Endothelial cell (in vitro differentiated cells): Measurements from ENCODE around the gene JAZF1. TPM values are rescaled to one million over a fixed set of nuclear protein-coding genes. Genes with fewer than 3 reads are reported as not detected.

Experiments
- DNase-seq: peaks from one replicate; pipeline ENCODE4 v3.0.0; 2021; ENCODE audit warnings: low spot score
- H3K27ac Mint-ChIP-seq: one replicate; pipeline ENCODE4 v1.8.0; 2021; ENCODE audit warnings: mixed read lengths, inconsistent platforms; ENCODE audit not compliant: unreplicated experiment
- H3K27me3 Mint-ChIP-seq: one replicate; pipeline ENCODE4 v1.8.0; 2021; ENCODE audit warnings: mild to moderate bottlenecking, moderate library complexity, mixed read lengths, inconsistent platforms; ENCODE audit not compliant: unreplicated experiment
- H3K36me3 Mint-ChIP-seq: one replicate; pipeline ENCODE4 v1.8.0; 2021; ENCODE audit warnings: mild to moderate bottlenecking, low read depth, mixed read lengths, inconsistent platforms; ENCODE audit not compliant: unreplicated experiment
- H3K4me1 Mint-ChIP-seq: one replicate; pipeline ENCODE4 v1.8.0; 2021; ENCODE audit warnings: mild to moderate bottlenecking, mixed read lengths, inconsistent platforms; ENCODE audit not compliant: unreplicated experiment
- H3K4me3 Mint-ChIP-seq: one replicate; pipeline ENCODE4 v1.8.0; 2021; ENCODE audit warnings: mild to moderate bottlenecking, mixed read lengths, inconsistent platforms; ENCODE audit not compliant: unreplicated experiment
- H3K9me3 Mint-ChIP-seq: one replicate; pipeline ENCODE4 v1.8.0; 2021; ENCODE audit warnings: mixed read lengths, inconsistent platforms; ENCODE audit not compliant: unreplicated experiment
- total RNA-seq: library from RNA; stranded (reverse); fragmentation: NEBNext Ultra II Directional; extraction: Animal tissue kit (Norgen Biotek cat#: 25700); gene quantifications from one replicate; pipeline ENCODE4 v1.2.1, GENCODE V29; 2021; ENCODE audit not compliant: unreplicated experiment
- TF ChIP-seq, protein P1 (sequence below): fragments of 200-600 bp; sonication (generic); IDR thresholded peaks from one replicate; pipeline ENCODE4 v1.5.0; 2021; ENCODE audit warnings: antibody characterized with exemption; ENCODE audit not compliant: unreplicated experiment

JAZF1 gene
- total RNA-seq, 1 donor from 2014 or later = 8.5 TPM

DNA sequence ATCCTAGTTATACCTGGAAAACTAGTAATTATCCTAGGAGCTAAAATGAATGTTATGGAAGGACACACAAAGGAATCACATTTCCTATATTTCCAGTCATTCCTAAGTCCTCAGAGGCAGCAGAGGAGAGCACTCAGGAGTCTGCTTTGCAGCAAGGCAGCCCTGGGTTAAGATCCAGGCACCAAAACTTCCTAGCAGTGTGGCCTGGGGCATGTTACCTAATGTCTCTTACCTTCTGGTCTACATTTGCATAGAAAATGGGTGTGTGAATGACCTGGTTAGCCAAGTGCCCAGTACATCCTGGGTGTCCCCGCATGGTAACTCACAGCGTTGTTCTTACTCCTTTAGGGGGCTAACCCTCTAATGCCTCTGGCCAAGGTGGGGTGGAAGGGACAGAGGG, 304.8 kb downstream of the JAZF1 start:
- H3K4me1 Mint-ChIP-seq = peaks cover 23% of the 10 kb centered on the region
- DNase-seq = no peak
- no peaks in the 10 kb centered on the region for H3K9me3 Mint-ChIP-seq
- H3K27me3 Mint-ChIP-seq = peaks cover 2% of the 10 kb centered on the region
- no peak overlapping the region for H3K27ac Mint-ChIP-seq
- H3K36me3 Mint-ChIP-seq = no peaks in the 10 kb centered on the region
- no peak overlapping the region for H3K4me3 Mint-ChIP-seq
- TF ChIP-seq, protein P1, sequence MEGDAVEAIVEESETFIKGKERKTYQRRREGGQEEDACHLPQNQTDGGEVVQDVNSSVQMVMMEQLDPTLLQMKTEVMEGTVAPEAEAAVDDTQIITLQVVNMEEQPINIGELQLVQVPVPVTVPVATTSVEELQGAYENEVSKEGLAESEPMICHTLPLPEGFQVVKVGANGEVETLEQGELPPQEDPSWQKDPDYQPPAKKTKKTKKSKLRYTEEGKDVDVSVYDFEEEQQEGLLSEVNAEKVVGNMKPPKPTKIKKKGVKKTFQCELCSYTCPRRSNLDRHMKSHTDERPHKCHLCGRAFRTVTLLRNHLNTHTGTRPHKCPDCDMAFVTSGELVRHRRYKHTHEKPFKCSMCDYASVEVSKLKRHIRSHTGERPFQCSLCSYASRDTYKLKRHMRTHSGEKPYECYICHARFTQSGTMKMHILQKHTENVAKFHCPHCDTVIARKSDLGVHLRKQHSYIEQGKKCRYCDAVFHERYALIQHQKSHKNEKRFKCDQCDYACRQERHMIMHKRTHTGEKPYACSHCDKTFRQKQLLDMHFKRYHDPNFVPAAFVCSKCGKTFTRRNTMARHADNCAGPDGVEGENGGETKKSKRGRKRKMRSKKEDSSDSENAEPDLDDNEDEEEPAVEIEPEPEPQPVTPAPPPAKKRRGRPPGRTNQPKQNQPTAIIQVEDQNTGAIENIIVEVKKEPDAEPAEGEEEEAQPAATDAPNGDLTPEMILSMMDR = no peak

DNA sequence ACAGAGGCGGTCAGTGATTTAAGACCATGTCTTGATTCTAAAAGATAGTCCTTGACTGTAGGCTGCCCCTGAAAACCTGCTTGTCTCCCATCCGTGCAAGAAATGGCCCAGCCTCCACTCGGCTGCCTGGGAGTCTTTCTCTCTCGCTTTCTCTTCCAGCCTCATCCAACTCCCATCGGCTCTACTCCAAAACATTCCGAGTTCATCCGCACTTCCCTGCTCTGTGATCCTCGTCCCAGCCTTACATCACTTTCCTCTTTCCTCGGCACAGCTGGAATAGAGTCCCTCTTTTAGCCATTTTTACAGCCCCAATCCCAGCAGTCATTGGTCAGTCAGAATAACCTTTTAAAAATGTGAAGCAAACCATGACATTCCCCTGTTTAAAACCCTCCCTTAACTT, 305.5 kb downstream of the JAZF1 start:
- Mint-ChIP-seq H3K27me3 (peaks cover 3% of the 10 kb centered on the region), H3K4me3 (no peak overlapping the region), H3K4me1 (peaks cover 26% of the 10 kb centered on the region), H3K36me3 (no peaks in the 10 kb centered on the region), H3K27ac (no peak overlapping the region), H3K9me3 (no peaks in the 10 kb centered on the region)
- TF ChIP-seq, protein P1 = no peak
- DNase-seq = no peak

- DNase-seq = no peak
- Mint-ChIP-seq H3K27ac (no peak overlapping the region), H3K9me3 (no peaks in the 10 kb centered on the region), H3K4me3 (no peak overlapping the region), H3K27me3 (peaks cover 3% of the 10 kb centered on the region), H3K4me1 (peaks cover 32% of the 10 kb centered on the region), H3K36me3 (no peaks in the 10 kb centered on the region)
- TF ChIP-seq, protein P1 = no peak
These were observed 306.3 kb downstream of the JAZF1 start for GRCh38 chr7:27873981-27874957.

DNA sequence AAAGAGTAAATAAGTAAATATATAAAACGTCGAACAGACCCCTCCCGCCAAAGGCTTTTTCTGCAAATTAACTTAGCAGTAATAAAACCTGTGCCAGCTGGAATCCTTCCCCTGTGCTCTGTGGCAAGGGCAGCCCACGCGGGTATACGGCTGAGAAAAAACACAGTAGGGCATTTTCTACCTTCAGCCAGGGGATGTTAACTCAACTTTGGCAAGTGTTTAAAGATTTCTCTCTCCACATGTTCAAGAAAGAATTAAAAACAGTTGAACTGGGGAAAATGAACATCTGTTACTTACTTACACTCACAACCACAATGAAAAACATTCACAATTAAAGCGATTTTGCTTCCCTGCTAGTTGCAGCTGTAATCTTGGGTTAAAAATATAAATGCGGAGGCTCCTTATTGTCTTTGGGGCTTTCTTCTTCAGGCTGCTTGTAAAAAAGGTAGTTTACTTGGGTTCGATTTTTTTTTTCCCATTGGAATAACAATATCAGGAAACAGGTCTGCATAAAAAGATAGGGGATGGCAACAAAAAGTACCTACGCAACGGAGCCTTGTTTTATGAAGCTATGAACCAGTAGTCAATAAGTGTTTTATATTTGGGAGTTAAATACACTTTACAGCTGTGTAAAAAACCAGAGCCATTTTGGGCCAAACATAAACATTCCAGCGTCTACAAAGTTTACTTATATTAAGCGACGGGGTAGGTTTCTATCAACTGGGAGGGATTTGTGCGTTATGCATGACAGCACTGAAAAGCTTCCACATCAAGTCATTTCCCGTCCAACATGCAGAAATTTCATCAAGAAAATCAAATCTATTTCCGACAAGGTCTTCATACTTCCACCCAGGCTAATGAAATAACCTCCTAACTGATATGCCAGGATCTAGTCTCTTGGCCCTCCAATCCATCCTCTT, 308.0 kb downstream of the JAZF1 start:
- Mint-ChIP-seq H3K27ac (peak overlapping the region; percentile 85), H3K4me1 (peaks cover 43% of the 10 kb centered on the region)
- TF ChIP-seq, protein P1 = no peak

More for the DNA sequence above, 308.0 kb downstream of the JAZF1 start:
- H3K36me3 Mint-ChIP-seq = no peaks in the 10 kb centered on the region
- no peak overlapping the region for H3K4me3 Mint-ChIP-seq
- DNase-seq = no peak
- peaks cover 3% of the 10 kb centered on the region for H3K27me3 Mint-ChIP-seq
- no peaks in the 10 kb centered on the region for H3K9me3 Mint-ChIP-seq
